K562 (cell line): ENCODE results near the gene CFL1. TPM values are rescaled to one million over a fixed set of nuclear protein-coding genes. Genes with fewer than 3 reads are reported as not detected.

Source experiments
- ATAC-seq: fragments of 200-7000 bp; cut with Tn5 transposase; 3 replicates; pipeline ENCODE4 v1.9.1; 2020; ENCODE audit warnings: moderate library complexity
- BruUV-seq: library from RNA; stranded (reverse); fragments of 400-500 nt; replicated peaks from 2 replicates; lab custom pipeline; 2021; lab: Mats Ljungman, UMichigan
- CTCF ChIA-PET: fragments of 300-600 bp; formaldehyde crosslinking; extraction: SDS; loops from one replicate; lab custom pipeline; 2021; ENCODE audit warnings: low intra/inter-chr PET ratio; lab: Yijun Ruan, JAX
- POLR2A ChIA-PET: fragments of 300-600, 350-650 bp; sonication (Branson Sonifier 250); formaldehyde crosslinking; extraction: SDS; loops from one replicate; lab custom pipeline; 2021; ENCODE audit warnings: antibody characterized with exemption, inconsistent platforms; lab: Yijun Ruan, JAX
- DNase-seq, 4 experiments: peaks; one replicate each; pipeline versions ENCODE4 v3.0.0 to v3.0.0-alpha.2; 2011 to 2018; ENCODE audit warnings: low spot score in 3 of 4, mixed read lengths in 3 of 4; ENCODE audit errors: extremely low read depth in 1 of 4
- FAIRE-seq: peaks from 2 replicates; lab custom pipeline; 2011; peaks lifted over from hg19 to GRCh38; lab: Jason Lieb, UNC
- H2AFZ ChIP-seq: 2 replicates; pipeline ENCODE4 v1.6.0; 2011; ENCODE audit warnings: low read depth, low read length, control low read depth, inconsistent platforms
- H3K27ac ChIP-seq: fragments of 200-600 bp; 3 replicates; pipeline ENCODE4 v1.8.0; 2011; ENCODE audit warnings: low read depth, mild to moderate bottlenecking, control low read depth, inconsistent platforms, low read length, moderate library complexity, mixed read lengths; ENCODE audit errors: extremely low read depth
- H3K27me3 ChIP-seq, 2 experiments: fragments of 300-600 bp in 1 of 2; 2 replicates in 1 of 2; 3 replicates in 1 of 2; pipeline versions ENCODE4 v1.6.0 to v1.8.0; 2011; ENCODE audit warnings: inconsistent platforms in 2 of 2, low read length in 2 of 2, mild to moderate bottlenecking in 1 of 2, mixed read lengths in 1 of 2, moderate library complexity in 1 of 2; ENCODE audit not compliant: control insufficient read depth in 2 of 2, insufficient read depth in 2 of 2
- H3K36me3 ChIP-seq: fragments of 300-600 bp; 3 replicates; pipeline ENCODE4 v1.8.0; 2011; ENCODE audit warnings: mild to moderate bottlenecking, low read length, inconsistent platforms; ENCODE audit not compliant: control insufficient read depth, insufficient read depth
- H3K4me1 ChIP-seq, 2 experiments: fragments of 200-600 bp in 1 of 2; replicated peaks in 1 of 2; 2 replicates in 1 of 2; 3 replicates in 1 of 2; pipeline versions ENCODE4 v1.5.1 to v1.8.0; 2011; ENCODE audit warnings: inconsistent platforms in 2 of 2, low read length in 2 of 2, mild to moderate bottlenecking in 1 of 2, mixed read lengths in 1 of 2, moderate library complexity in 1 of 2; ENCODE audit not compliant: control insufficient read depth in 2 of 2, insufficient read depth in 2 of 2
- H3K4me2 ChIP-seq: 2 replicates; pipeline ENCODE4 v1.6.1; 2011; ENCODE audit warnings: low read length, control low read depth, inconsistent platforms, mixed read lengths; ENCODE audit not compliant: insufficient read depth
- H3K4me3 ChIP-seq: fragments of 200-600 bp; sonication (generic), shearing (Covaris generic); 2 replicates; pipeline ENCODE4 v1.5.1; 2016; ENCODE audit warnings: control low read depth, inconsistent platforms
- H3K79me2 ChIP-seq: fragments of 200-600 bp; 3 replicates; pipeline ENCODE4 v1.8.0; 2011; ENCODE audit warnings: low read length, inconsistent platforms; ENCODE audit not compliant: control insufficient read depth, insufficient read depth
- H3K9ac ChIP-seq, 2 experiments: 2 replicates each; pipeline versions ENCODE4 v1.6.0 to v1.6.1; 2011; ENCODE audit warnings: low read depth in 2 of 2, low read length in 2 of 2, control low read depth in 1 of 2, inconsistent platforms in 1 of 2, mild to moderate bottlenecking in 1 of 2, mixed read lengths in 1 of 2; ENCODE audit not compliant: insufficient read depth in 1 of 2
- H3K9me1 ChIP-seq: one replicate; pipeline ENCODE4 v1.6.0; 2011; ENCODE audit warnings: inconsistent platforms, mild to moderate bottlenecking, low read length, moderate library complexity; ENCODE audit not compliant: control insufficient read depth, insufficient read depth
- H3K9me3 ChIP-seq: replicated peaks from 2 replicates; pipeline ENCODE4 v1.5.1; 2011; ENCODE audit warnings: low read depth, low read length, inconsistent platforms; ENCODE audit not compliant: control insufficient read depth, insufficient read depth
- H4K20me1 ChIP-seq: replicated peaks from 2 replicates; pipeline ENCODE4 v1.6.1; 2011; ENCODE audit warnings: low read length, inconsistent platforms, mixed read lengths; ENCODE audit not compliant: control insufficient read depth, insufficient read depth
- ADNP ChIP-seq: fragments of 200-800 bp; sonication (Bioruptor generic); IDR thresholded peaks from 2 replicates; pipeline ENCODE4 v1.6.1; 2016; ENCODE audit warnings: missing genetic modification characterization, missing compliant biosample characterization
- CCAR2 ChIP-seq: fragments of 200-400 bp; formaldehyde crosslinking; IDR thresholded peaks from 2 replicates; pipeline ENCODE4 v1.6.1; 2017; ENCODE audit warnings: mild to moderate bottlenecking, low read depth, low read length
- FOXJ2 ChIP-seq: fragments of 200-800 bp; sonication (Bioruptor generic); IDR thresholded peaks from 2 replicates; pipeline ENCODE4 v1.6.1; 2016; ENCODE audit warnings: missing genetic modification characterization, missing compliant biosample characterization
- HMG20A ChIP-seq: fragments of 450-650 bp; formaldehyde crosslinking; conservative IDR thresholded peaks from 2 replicates; pipeline ENCODE4 v1.4.0; 2020; ENCODE audit warnings: mild to moderate bottlenecking, mixed read lengths
- MAFF ChIP-seq: IDR thresholded peaks from 2 replicates; pipeline ENCODE4 v1.6.1; 2012; ENCODE audit warnings: low read length, improper control_type of control experiment
- MYBL2 ChIP-seq, 2 experiments: fragments of 450-650 bp in 1 of 2; sonication (generic) in 1 of 2; formaldehyde crosslinking in 1 of 2; IDR thresholded peaks; 2 replicates each; pipeline versions ENCODE4 v1.6.1 to v1.8.1; 2017 to 2022; ENCODE audit warnings: borderline replicate concordance in 1 of 2, inconsistent platforms in 1 of 2, low read depth in 1 of 2, mild to moderate bottlenecking in 1 of 2, missing genetic modification reagents in 1 of 2, moderate library complexity in 1 of 2
- RBFOX2 ChIP-seq: fragments of 200-400 bp; formaldehyde crosslinking; IDR thresholded peaks from 2 replicates; pipeline ENCODE4 v1.6.1; 2017; ENCODE audit warnings: low read depth, mild to moderate bottlenecking, low read length, moderate library complexity
- RNF2 ChIP-seq: sonication (generic); IDR thresholded peaks from 2 replicates; pipeline ENCODE4 v1.6.1; 2016
- WGBS: fragments of 100-300 bp; shearing (Covaris generic); methylation state at CpG from one replicate; pipeline ENCODE4 v1.1.6; 2016; ENCODE audit warnings: low coverage, mixed read lengths; ENCODE audit not compliant: insufficient coverage; ENCODE audit errors: missing lambda C conversion rate; 5-methylcytosine and 5-hydroxymethylcytosine counted together
- in situ Hi-C: fragments of 300-500 bp; cut with MboI; formaldehyde crosslinking; loops from 4 replicates; pipeline ENCODE4 v1.15.0; 2018; ENCODE audit warnings: inconsistent platforms, mixed read lengths
- intact Hi-C: fragments of 100-400 bp; cut with micrococcal nuclease; formaldehyde crosslinking; loops from 2 replicates; pipeline ENCODE4 v1.14.2; 2022
- polyA plus RNA-seq, 8 experiments: library from polyadenylated mRNA; depleted of rRNA in 4 of 8; stranded (reverse) in 5 of 8; unstranded in 3 of 8; fragments of >200 nt; fragmentation: Nextera tagmentation in 2 of 8; fragmentation: Illumina TruSeq in 1 of 8; extraction: Ambion mirVana in 2 of 8; extraction: Trizol in 1 of 8; gene quantifications; 2 replicates each; pipeline versions ENCODE4 v1.2.1 to v1.2.3, GENCODE V29; 2011 to 2014; ENCODE audit warnings: inconsistent platforms in 1 of 8, missing spikeins in 1 of 8
- total RNA-seq, 7 experiments: library from RNA; depleted of rRNA in 6 of 7; stranded (reverse); fragments of >200 nt in 6 of 7; fragmentation: Illumina TruSeq in 2 of 7; extraction: Trizol in 2 of 7; gene quantifications; 2 replicates each; pipeline versions ENCODE4 v1.2.1 to v1.2.3, GENCODE V29; 2011 to 2021; ENCODE audit warnings: low replicate concordance in 1 of 7

Gene CFL1
- total and polyA plus RNA-seq, 9 of the 15 experiments (the other 6 are each of a cell fraction or from before 2014, with no cell fraction given), result 105 to 1,101 (median 859) TPM

DNA sequence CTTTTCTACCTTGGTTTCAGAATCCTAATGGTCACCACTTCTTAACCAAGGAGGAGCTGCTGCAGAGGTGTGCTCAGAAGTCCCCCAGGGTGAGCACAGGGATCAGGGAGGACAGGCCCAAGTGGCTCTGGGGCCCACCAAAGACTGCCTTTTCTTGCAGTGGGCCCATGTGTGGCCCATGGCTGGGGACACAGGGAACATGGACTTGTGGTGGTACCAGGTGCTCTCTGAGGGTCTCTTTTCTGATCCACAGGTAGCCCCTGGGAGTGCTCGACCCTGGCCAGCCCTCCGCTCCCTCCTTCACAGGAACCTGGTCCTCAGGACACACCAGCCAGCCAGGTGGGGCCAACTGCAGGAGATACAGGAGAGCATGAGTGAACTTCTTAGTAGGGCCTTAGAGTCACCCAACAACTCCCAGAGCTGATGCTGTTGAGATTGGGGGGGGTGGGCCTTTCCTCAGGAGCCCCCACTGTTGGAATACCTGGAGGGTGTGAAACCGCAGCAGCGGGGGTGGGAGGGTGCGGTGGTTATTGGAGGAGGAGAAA lies 4.3 kb upstream of the CFL1 start:
- peak overlapping the region; percentile 96; the same call in 1 of the 3 replicates for H3K27ac ChIP-seq
- intact Hi-C loops (no loop called here), in situ Hi-C loops (no loop called here)
- FAIRE-seq, result no peak
- no peak for DNase-seq
- no peak for ATAC-seq
- H2AFZ ChIP-seq, result no peak overlapping the region
- peak overlapping the region; percentile 95 for H3K4me2 ChIP-seq
- peaks cover 61% of the 10 kb centered on the region; the same call in 2 of the 3 replicates for H3K36me3 ChIP-seq
- no peaks in the 10 kb centered on the region; a peak in 1 of 5 replicates for H3K27me3 ChIP-seq
- ChIA-PET CTCF (no interaction called here), POLR2A (interaction anchor here (1.5 to 2.6 kb wide), 5 partner anchors 9 to 28 kb away, joined by 3 to 7 read pairs (median 4); partner anchors contain the start of gene CCDC85B)
- no peak for TF ChIP-seq ADNP (tag)
- TF ChIP-seq RNF2, result no peak
- TF ChIP-seq HMG20A (CRISPR knock-in tag), result no peak
- no peak for TF ChIP-seq MAFF
- TF ChIP-seq MYBL2 (IDR thresholded peaks at IDR 0.05; ENCODE audit: low read depth), result no peak
- TF ChIP-seq MYBL2 (CRISPR knock-in tag; IDR thresholded peaks at IDR 0.05; ENCODE audit: borderline replicate concordance), result no peak
- no peak for TF ChIP-seq CCAR2
- TF ChIP-seq FOXJ2 (tag), result no peak
- peak; percentile 18 for TF ChIP-seq RBFOX2
- peaks cover 2% of the 10 kb centered on the region; the same call in 1 of the 2 replicates for H4K20me1 ChIP-seq
- WGBS, result 86% methylated on average over 3 of the region's 5 CpGs
- H3K79me2 ChIP-seq, result peaks cover 33% of the 10 kb centered on the region
- no peaks in the 10 kb centered on the region for H3K9me3 ChIP-seq
- peaks cover 14 to 78% of the 10 kb centered on the region in 2 experiments for H3K4me1 ChIP-seq
- no peaks in the 10 kb centered on the region for H3K9me1 ChIP-seq
- BruUV-seq, result no TSS peak
- H3K9ac ChIP-seq, result peak overlapping the region; percentile 99 to 100; a peak in 3 of 4 replicates
- no peak overlapping the region; the same call in 1 of the 2 replicates for H3K4me3 ChIP-seq
